HK-2 (cell line): Measurements from ENCODE around the gene TRDN.
"Not testable (repeated sequence)": the region's sequence is repeated elsewhere in the genome, so short reads cannot be mapped to it uniquely, and the experiment has no call there.

Experiments
- DNase-seq: peaks from one replicate; pipeline ENCODE4 v3.0.0-alpha.2; 2018; ENCODE audit not compliant: unreplicated experiment

The TRDN gene

DNA sequence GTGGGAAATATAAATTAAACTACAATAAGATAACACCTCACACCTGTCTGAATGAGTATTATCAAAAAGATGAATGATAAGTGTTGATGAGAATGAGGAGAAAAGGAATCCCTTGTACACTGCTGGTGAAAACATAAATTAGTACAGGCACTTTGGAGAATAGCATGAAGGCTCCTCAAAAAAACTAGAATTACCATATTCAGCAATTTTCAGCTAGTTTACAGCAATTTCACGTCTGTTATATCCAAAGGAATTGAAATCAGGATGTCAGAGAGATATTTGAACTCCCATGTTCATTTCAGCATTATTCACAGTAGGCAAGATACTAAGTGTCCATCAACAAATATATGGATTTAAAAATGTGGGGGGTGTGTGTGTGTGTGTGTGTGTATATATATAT, 348.1 kb downstream of the TRDN start:
- DNase-seq, result no peak

DNA sequence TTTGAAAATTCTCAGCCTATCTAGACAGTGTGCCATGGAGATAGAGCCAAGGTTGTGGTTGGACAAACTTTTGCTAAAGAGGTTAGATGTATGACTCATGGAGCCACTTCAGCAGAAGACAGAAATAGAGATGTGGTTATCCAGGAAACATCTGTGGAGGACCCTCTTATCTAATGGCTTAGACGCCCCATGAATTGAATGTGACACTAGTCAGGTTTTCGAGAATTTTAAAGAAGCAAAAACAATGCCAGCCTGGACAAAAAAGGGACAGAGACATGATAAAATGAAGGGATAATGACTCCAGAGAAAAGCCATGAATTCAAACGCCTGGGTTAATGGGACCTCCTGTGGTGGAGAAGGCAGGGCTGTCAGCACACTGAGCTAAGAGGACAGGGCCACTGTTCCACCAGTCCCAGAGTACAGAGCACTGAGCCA, 360.2 kb downstream of the TRDN start:
- DNase-seq, result no peak

DNA sequence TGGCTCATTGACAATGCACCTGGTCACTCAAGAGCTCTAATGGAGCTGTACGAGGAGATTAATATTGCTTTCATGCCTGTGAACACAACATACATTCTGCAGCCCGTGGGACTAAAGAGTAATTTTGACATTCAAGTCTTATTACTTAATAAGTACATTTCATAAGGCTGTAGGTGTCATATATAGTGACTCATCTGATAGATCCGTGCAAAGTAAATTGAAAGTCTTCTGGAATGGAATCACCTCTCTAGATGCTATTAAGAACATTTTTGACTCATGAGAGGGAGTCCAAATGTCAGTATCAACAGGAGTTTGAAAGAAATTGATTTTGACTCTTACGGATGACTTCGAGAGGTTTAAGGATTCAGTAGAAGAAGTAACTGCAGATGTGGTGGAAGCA, 372.8 kb downstream of the TRDN start:
- DNase-seq, result no peak

DNA sequence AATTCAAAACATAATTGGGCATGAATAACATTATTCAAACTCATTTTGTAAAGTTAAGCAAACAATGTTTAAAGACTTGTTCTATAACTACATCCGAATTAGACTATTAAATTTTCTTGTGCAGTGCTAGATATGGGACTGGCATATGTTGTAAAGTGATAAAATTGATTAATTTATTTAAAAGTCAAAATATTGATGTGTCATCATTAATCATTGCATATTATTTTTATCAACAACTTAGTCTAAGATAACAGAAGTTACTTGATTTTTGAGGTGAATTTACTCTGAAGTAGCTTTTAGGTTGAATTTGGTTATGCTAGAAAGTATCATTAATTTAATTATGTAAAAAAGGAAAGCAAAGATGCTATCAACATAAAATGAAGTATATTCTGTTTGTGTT, 396.1 kb downstream of the TRDN start:
- DNase-seq, result no peak

DNA sequence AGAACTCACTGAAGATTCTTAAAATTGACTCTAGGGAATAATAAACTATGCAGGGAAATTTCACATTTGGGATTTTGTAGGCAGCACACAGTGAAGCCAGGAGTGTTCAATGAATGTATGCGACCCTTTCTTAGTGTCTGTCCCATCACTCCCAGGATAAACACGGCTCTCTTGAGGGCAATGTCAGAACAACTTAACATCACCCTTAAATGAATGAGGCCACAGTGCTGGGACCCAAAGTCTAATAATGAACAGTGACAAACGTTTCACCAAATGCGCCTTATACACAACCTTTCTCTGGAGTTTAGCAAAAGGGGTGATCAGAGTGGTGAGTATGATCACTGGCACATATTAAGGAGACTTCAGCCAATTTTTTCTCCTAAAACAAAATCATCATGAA, 403.4 kb downstream of the TRDN start:
- no peak for DNase-seq

DNA sequence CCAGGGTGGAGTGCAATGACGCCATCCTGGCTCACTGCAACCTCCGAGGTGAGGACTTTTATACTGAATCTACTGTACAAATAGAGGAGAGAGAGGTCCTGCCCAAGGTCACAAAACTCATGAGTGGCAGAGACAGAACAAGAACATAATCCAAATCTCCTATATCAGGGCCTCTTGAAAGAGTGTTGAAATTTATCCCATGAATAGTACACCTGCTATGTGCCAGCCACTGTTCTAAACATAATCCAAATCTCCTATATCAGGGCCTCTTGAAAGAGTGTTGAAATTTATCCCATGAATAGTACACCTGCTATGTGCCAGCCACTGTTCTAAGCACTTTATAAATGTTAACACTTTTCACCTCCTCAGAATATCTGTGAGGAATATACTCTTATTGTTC, 409.0 kb downstream of the TRDN start:
- not testable (repeated sequence) for DNase-seq

DNA sequence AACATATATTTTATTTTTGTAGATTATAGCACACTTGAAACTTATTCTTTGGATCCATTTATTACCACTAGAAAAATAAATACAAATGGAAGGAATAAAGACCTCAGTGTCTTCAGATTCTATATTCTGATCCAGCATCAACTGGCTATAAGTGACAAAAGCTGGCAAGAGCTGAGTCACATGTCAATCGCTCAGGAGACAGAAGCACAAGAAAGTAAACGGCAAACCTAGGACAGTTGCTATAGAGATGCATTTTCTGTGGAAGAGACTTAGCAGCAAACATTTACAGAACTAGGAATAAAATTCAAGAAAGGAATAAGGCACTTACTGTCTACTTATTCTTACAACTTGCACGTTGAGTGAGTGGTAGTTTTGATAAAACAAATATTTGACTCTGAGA, 410.4 kb downstream of the TRDN start:
- DNase-seq, result no peak

DNA sequence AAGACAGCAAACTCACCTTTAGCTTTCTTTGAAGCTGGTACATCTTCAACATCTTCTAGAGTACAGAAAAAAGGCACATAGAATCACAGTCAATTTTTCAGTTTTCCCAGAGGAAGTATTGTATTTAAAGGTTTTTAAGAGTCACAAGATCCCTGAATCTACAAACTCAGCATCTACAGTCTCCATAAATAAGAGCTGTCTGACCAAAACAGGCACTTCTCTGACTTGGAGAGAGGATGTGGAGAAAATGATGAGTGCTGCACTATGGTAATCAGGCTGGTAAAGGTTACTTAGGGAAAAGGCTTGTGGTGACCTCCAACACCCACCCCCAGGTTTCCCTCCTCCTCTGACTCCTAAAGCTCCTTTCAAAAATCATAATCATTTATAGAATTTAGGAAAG, 412.7 kb downstream of the TRDN start:
- DNase-seq, result no peak

DNA sequence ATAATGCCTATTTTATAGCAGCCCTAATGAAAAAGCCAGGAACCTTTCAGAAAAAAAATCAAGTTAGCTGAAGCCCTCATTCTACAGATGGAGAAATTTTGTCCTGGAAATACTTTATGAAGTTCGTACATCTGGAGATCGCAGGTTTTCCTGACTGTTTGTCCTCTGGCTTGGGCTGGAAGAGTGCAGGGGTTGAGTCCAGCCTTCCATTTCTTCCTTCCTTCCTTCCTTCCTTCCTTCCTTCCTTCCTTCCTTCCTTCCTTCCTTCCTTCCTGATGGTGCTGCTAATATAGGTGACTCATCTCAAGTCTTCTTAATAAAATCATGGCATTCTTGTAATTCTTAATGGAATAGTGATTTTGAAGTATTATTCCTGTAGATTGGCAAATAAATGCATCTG, 413.3 kb downstream of the TRDN start:
- DNase-seq, result no peak

DNA sequence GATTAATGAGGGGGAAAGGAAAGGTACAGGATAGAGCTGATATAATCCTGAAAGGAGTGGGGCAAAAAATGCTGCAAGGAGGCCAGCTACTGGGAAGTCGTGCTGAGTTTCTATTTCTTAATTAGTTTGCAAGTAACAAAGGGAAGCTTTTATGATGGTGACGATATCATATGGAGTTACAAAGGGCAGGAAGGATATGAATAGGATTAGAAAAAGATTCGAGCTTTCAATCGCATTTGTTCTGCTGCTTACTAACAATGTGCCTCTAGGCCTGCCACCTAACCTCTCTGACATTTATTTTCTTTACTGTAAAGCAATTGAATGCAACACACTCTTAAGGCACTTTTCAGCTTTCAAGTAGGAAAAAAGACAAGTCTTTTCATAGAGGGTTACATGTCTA, 421.5 kb downstream of the TRDN start:
- no peak for DNase-seq

DNA sequence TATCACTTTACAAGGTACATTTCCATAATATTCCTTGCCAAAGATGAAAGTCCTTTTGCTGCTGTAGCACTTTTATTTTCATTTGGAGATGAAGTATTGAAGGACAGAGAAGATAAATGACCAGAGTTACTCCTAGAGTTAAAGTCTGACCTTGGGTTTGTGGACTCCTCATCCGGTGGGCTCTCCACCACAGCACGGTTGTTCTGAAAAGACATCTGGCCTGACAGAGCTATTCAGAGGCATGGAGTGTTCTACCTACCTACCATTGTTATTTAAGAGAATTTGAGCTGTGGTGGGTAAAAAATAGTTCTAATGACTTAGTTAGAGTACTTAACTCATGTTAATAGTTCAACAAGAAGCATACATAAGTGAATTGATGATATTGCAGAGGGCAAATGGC, 422.3 kb downstream of the TRDN start:
- no peak for DNase-seq

DNA sequence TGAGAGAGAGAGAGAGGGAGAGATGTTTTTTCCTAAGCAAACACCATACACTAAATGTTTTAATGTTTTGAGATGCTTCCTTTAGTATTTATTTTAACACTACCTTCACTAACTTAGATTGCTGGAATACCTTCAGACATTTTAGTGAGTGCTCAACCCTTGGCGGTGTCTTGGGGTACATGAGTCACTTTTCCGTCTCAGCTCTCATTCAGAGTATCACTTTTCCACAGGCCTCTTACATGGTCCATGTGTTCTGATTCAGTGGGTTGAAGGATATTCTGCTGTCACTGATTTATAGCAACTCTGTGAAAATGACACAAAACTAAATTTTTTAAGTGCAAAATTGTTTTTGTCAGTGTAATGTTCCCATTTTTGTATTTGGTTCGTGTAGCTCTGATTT, 422.8 kb downstream of the TRDN start:
- DNase-seq, result no peak

DNA sequence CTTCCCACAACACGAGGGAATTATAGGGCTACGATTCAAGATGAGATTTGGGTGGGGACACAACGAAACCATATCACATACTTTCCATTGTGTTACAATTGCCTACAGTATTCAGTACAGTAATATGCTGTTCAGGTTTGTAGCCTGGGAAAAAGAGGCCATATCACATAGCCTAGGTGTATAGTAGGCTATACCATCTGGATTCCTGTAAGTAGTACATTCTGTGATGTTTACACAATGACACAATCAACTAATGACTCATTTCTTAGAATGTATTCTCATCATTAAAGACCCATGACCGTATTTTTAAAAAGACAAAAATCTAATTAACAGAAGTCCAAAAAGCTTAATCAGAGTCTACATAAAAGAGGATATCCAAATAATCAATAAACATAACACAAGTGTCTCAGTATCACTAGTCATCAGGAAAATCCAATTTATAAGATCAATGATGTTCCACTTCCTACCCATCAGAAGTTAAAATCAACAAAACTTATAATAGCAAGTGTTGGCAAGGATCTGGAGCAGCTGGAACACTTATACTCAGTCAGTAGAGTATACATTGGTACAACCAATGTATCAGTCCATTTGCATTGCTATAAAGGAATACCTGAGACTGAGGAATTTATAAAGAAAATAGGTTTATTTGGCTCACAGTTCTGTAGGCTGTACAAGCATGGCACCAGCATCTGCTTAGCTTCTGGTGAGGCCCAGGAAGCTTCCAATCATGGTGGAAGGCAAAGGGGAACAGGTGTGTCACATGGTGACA, 424.8 kb downstream of the TRDN start:
- no peak for DNase-seq

DNA sequence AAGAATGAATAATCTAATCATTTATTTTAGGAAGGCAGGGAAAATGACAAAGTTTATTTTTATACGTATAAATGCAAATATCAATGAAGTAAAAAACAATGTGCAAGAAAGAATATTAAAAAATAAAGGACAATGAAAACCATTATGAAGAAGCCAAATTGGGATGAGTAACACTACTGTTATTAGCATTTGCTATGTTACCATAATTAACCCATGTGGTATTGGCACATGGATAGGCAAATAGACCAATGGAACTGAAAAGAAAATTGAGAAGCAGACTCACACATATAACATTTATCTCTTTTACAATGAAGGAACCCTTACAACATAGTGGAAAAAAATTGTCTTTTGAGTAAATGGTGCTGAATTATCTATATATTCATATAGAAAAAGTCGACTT, 426.1 kb downstream of the TRDN start:
- no peak for DNase-seq

DNA sequence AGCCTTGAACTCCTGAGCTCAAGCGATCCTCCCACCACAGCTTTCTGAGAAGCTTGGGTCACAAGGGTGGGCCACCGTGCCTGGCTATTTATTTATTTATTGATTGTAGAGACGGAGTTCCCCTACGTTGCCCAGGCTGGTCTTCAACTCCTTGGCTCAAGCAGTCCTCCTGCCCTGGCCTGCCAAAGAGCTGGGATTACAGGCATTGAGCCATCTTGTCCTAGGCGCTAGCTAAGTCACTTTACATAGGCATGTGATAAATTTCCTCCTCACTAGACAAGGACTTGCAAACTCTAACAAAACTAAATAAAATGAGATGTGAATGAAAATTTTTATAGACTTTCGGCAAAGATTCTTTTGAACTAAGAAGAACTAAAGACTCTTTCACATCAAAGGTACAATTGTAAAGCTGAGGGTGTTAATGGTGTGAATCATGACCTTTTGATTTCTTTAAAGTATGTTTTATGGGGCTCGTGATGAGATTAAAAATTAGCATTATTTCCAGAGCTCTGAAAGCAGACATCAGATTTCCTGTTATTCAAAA, 428.7 kb downstream of the TRDN start:
- DNase-seq, result no peak

DNA sequence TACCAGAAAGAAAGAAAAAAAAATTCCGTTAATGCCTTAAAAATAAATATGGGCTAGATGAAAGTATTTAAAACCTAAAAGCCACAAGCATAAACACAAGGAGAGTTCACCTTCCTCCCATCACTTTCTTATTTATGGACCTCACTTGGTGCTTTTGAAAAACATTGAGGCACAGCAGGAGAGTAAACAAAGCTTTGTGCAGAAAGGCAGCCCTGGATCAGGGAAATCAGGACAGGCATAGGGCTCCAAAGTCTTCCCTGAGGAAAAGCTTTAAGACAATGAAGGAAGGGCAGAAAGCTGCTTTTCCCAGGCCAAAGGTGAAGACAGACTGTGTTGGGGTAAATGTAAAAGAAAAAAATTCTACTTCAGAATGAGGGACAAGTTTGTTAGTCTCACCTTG, 432.8 kb downstream of the TRDN start:
- no peak for DNase-seq

DNA sequence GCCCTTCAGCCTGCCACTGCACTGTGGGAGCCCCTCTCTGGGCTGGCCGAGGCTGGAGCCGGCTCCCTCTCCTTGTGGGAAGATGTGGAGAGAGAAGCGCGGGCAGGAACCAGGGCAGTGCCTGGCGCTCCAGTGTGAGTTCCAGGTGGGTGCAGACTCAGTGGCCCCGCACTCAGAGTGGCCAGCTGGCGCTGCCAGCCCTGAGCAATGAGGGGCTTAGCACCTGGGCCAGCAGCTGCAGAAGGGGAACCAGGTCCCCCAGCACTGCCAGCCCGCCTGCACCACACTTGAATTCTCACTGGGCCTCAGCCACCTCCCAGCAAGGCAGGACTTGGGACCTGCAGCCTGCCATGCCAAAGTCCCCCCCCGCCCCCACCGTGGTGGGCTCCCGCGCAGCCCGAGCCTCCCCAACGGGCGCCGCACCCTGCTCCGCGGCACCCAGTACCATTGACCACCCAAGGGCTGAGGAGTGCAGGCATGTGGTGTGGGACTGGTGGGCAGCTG, 434.8 kb downstream of the TRDN start:
- no peak for DNase-seq

DNA sequence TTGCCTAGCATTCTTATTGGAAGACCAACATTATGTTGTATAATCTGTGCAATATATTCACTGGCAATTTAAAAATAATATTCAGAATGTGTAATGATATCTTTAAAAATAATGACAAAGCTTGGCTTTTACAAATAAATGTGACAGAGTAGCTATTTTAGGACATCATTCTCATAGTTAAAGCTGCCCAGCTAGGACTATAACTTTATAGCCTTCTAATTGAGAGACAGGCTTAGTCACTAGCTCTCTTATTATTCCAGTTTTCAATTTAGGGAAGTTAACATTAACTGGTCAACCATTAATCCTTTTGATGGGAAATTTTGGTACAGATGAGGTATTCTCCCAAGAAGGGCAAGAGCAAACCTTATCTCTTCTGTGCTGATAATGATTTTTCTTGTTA, 443.5 kb downstream of the TRDN start:
- no peak for DNase-seq

DNA sequence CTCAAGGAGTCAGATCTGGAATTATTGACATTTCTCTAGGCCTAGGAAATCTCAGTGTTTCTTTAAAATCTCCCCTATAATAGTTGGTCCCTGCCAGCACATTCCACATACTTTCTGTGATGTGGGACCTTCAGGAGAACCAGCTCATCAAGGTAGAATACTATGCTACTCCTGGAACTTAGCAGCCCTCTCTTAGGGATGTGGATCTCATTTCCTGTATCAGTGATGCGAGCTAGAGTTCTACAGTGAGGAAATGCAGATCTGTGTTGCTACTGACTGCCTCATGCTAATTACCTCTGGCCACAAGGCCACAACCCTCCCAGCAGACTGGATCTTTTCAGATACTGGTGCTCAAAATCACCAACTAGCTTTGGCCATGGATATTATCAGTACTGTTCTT, 446.9 kb downstream of the TRDN start:
- no peak for DNase-seq

DNA sequence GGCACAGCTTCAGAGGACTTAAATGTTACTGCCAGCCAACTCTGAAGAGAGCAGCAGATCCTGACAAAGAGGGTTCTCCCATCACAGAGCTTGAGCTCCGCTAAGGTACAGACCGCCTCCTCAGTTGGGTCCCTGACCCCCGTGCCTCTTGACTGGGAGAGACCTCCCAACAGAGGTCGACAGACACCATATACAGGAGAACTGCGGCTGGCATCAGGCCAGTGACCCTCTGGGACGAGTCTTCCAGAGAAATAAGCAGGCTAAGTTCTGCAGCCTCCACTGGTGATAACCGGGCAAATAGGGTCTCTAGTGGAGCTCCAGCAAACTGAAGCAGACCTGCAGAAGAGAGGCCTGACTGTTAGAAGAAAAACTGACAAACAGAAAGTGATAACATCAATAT, 453.8 kb downstream of the TRDN start:
- DNase-seq, result no peak

DNA sequence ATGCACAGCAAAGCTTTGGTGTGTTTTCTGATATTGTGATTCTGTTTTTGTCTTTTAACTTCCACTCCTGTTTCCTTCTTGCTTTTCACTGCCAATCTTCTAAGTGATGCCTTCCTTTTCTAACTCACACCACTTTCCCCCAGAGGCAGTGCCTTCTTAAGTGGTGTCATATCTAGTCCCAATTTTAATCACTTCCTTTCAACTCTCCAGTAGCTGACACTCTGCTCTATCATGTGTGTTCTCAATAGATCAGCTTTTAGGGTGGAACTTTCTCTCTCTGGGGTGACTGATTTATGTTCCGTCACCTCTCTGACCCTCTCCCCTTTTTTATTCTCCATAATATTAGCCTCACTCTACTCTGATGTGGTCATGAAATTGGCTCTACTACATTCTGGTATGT, 460.0 kb downstream of the TRDN start:
- no peak for DNase-seq

DNA sequence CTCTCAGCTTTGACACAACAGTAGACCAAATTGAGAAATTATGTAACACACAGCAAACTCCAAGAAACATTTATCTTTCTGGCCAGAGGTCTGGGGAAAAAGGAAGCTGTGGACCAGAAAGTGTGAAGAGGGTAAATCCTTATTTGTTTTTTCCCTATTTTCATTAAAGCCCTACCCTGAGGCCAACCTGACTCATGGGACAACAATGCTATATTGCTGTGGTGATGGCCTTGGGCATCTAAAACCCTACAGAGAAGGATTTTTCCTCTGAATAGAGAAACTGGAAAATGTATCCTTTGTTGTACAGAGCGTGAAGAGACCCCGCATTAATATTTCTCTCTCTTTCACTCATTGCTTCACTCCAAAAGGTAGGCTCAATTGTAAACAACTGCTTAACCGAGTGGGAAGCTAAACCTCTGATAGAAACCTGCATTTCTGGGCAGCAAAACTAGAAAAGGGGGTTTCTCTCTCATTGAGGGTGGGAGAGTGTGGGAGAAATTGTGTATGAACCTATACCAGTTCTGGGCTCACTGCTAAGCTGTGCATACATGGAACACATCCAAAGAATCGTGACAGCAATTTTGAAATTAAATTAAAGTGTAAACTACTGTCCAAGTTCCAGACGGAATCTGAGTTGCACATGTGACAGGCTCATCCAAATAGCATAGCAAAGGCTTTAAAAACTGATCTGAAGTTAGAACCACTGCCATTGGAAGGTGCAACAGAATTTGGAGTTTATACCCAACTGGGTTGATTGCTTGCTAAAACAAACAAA, 465.2 kb downstream of the TRDN start:
- no peak for DNase-seq

DNA sequence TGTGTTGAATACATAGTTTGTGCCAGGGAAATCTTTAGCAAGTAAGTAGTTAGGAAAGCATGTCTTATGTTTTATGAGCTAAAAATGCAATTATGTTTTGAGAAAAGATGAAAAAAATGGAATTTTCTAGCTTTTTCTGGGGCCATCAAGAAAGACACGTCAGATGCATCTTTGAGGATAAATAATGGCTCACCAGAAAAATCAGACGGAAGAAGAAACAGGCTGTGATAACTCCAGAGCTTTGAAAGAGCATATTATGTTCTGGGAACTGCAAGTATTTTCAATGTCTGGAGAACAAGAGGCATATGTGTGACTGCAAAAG, 467.0 kb downstream of the TRDN start:
- no peak for DNase-seq
